ACC112 (cell line): ENCODE data around the gene ABO.
"Not testable (repeated sequence)": the region's sequence is repeated elsewhere in the genome, so short reads cannot be mapped to it uniquely, and the experiment has no call there.

Experiments
- H2AFZ ChIP-seq: fragments of 200-600 bp; sonication (generic); one replicate; pipeline ENCODE4 v1.6.0; 2017; ENCODE audit warnings: antibody characterized with exemption, low read length; ENCODE audit not compliant: unreplicated experiment
- H3K27ac ChIP-seq: fragments of 200-600 bp; sonication (generic); 2 replicates; pipeline ENCODE4 v1.5.1; 2014; ENCODE audit warnings: low read depth, mild to moderate bottlenecking, antibody characterized with exemption, low read length, moderate library complexity
- H3K27me3 ChIP-seq: fragments of 200-600 bp; sonication (generic); 2 replicates; pipeline ENCODE4 v1.6.1; 2014; ENCODE audit warnings: mild to moderate bottlenecking, antibody characterized with exemption, low read length, moderate library complexity, mixed read lengths; ENCODE audit not compliant: insufficient read depth
- H3K36me3 ChIP-seq: fragments of 200-600 bp; sonication (generic); 2 replicates; pipeline ENCODE4 v1.6.1; 2016; ENCODE audit warnings: mild to moderate bottlenecking, antibody characterized with exemption, low read length, moderate library complexity, mixed read lengths; ENCODE audit not compliant: insufficient read depth
- H3K4me1 ChIP-seq: fragments of 200-600 bp; sonication (generic); one replicate; pipeline ENCODE4 v1.6.1; 2016; ENCODE audit warnings: low read length, mixed read lengths; ENCODE audit not compliant: insufficient read depth, unreplicated experiment, control insufficient read depth
- H3K4me3 ChIP-seq: fragments of 200-600 bp; sonication (generic); 2 replicates; pipeline ENCODE4 v1.5.1; 2014; ENCODE audit warnings: mild to moderate bottlenecking, low read depth, low read length
- H3K79me2 ChIP-seq: fragments of 200-600 bp; sonication (generic); one replicate; pipeline ENCODE4 v1.6.0; 2016; ENCODE audit warnings: low read length; ENCODE audit not compliant: control insufficient read depth, unreplicated experiment, insufficient read depth

Gene ABO

DNA sequence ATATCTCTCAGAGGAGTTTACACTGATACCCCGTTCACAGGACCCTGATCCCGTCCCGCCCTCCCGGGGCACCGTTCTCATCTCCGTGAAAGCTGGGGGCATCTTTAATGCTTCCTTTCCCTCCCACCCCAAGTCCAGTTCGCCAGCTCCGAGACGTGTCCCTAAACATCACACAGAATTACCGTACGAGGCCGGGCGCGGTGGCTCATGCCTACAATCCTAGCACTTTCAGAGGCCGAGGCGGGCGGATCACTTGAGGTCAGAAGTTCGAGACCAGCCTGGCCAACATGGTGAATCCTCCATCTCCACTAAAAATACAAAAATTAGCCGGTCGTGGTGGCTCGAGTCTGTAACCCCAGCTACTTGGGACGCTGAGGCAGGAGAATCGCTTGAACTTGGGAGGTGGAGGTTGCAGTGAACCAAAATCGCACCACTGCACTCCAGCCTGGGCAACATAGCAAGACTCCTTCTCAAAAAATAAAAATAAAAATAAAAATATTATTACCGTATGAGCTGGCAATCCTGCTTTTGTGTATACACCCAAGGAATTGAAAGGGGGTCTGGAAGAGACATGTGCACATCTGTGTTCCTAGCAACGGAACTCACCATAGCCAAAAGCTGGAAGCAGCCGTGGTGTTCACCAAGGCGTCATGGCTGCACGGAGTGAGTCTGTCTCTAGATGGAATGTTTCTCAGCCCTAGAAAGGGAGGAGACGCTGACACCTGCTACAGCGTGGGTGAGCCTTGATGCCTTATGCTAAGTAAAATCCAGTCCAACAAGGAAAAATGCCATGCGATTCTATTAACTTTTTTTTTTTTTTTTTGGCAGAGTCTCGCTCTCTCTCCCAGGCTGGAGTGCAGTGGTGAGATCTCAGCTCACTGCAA lies 1.2 kb upstream of the ABO start:
- Histone ChIP-seq H2AFZ (no peak overlapping the region), H3K27me3 (peaks cover 98% of the 10 kb centered on the region), H3K4me1 (no peaks in the 10 kb centered on the region), H3K27ac (no peak overlapping the region), H3K79me2 (no peaks in the 10 kb centered on the region), H3K36me3 (no peaks in the 10 kb centered on the region), H3K4me3 (no peak overlapping the region)

DNA sequence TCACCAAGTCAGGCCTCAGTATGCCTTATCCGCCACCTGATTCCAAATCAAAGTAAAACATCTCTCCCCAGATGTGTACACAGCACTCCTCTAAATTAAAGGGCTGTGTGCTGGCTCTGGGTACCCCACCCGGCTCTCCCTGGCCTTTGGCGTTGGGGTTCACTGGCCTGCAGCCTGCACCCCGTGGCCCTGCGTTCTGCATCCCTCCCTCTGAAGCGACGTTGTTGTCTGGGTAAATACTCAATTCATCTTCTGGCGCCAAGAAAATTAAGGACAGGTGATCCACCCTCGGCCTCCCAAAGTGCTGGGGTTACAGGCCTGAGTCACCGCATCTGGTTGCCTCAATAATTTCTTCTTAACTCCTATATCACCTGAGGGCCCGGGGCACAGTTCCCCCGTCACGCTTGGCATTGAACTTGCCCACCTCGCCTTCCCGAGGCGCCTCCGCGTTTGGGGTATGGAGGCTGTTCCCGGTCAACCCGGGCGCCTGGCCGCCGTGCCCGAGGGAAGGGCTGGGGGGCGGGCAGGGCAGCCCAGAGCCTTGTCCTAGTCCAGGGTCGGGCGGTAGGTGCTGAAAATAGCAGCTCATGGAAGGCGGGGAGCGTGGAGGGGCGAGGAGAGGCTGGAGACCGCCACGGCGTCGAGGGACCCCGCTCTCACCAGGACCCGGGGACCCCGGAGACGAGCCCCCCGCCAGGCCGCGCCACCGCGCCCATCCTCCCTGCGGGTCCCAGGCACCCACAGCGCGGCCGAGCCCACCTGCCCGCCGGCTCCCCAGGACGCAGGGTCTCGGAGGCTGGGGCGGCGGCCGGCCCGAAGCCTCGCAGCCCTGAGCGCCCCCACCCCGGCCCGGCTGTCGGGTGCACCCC lies 531 bp downstream of the ABO start:
- no peak overlapping the region for H3K4me3 ChIP-seq
- H3K27me3 ChIP-seq: peaks cover 95% of the 10 kb centered on the region
- no peaks in the 10 kb centered on the region for H3K36me3 ChIP-seq
- no peak overlapping the region for H3K27ac ChIP-seq
- H3K4me1 ChIP-seq: no peaks in the 10 kb centered on the region
- no peaks in the 10 kb centered on the region for H3K79me2 ChIP-seq
- H2AFZ ChIP-seq: no peak overlapping the region

DNA sequence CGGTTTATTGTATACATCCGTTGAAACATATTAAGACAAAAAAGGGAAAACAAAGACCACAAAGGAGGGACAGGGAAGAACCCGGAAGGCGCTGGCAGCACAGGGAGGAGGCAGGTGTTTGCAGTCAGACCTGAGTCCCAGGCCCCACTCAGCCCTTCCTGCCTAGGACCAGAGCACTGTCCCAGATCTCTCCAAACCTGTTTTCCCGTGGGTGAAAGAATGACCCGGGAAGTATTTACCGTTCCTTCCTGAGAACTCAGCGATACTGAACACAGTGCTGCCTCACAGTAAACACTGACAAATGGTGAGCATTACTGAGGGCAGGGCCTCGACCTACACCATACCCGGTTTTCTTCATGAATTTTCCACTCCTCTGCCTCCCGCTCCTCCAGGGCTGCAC lies 1.2 kb downstream of the ABO start:
- Histone ChIP-seq H3K27me3 (peaks cover 94% of the 10 kb centered on the region), H3K4me1 (no peaks in the 10 kb centered on the region), H2AFZ (no peak overlapping the region), H3K36me3 (no peaks in the 10 kb centered on the region), H3K27ac (no peak overlapping the region), H3K79me2 (no peaks in the 10 kb centered on the region), H3K4me3 (no peak overlapping the region)

DNA sequence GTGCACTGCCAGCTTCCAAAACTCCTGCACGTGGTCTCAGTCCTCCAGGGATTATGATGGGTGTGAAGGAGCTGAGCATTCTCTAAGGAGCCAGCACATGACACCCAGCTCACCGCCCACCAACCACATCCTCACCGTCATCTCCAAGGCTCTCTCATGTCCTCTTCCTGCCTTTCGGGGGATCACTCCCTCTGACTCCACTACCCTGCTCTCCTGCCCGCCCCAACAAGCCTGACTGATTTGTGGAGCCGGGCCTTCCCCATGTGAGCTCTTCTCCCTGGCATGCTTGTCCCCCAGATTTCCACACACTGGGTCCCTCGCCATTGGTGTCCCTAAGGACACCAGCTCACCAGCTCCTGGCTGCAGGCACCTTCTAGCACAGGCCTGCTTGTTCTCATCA lies 1.9 kb downstream of the ABO start:
- no peaks in the 10 kb centered on the region for H3K4me1 ChIP-seq
- no peak overlapping the region for H3K4me3 ChIP-seq
- no peaks in the 10 kb centered on the region for H3K36me3 ChIP-seq
- no peaks in the 10 kb centered on the region for H3K79me2 ChIP-seq
- H3K27ac ChIP-seq: no peak overlapping the region
- H3K27me3 ChIP-seq: peaks cover 94% of the 10 kb centered on the region
- H2AFZ ChIP-seq: no peak overlapping the region

DNA sequence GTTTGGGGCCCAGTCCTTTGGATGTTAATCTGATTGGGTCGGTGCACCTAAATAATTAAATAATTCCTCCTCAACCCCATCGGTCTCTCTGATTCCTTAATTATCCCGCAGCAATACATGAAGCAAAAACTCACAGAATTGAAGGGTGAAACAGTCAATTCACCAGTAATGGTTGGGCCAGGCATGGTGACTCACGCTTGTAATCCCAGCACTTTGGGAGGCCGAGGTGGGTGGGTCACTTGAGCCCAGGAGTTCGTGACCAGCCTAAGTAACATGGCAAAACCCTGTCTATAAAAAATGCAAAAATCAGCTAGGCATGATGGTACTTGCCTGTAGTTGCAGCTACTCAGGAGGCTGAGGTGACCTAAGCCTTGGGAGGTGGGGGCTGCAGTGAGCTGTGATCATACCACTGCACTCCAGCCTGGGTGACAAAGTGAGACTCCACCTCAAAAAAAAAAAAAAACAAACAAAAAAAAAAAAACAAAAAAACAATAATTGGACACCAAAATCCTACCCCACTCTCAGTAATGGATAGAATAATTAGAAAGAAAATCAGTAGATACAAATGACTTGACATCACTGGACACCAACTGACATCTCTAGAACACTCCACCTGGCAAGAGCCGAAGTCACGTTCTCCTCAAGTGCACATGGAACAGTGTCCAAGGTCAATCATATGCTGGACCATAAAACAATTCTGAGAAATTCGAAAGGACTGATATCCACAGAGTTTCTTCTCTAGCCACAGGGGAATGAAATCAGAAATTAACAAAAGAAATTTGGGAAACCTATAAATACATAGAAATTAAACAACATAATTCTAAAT lies 5.3 kb downstream of the ABO start:
- Histone ChIP-seq H3K36me3 (no peaks in the 10 kb centered on the region), H3K4me1 (no peaks in the 10 kb centered on the region), H3K79me2 (no peaks in the 10 kb centered on the region), H3K27ac (no peak overlapping the region), H3K27me3 (peaks cover 81% of the 10 kb centered on the region), H2AFZ (no peak overlapping the region), H3K4me3 (no peak overlapping the region)

DNA sequence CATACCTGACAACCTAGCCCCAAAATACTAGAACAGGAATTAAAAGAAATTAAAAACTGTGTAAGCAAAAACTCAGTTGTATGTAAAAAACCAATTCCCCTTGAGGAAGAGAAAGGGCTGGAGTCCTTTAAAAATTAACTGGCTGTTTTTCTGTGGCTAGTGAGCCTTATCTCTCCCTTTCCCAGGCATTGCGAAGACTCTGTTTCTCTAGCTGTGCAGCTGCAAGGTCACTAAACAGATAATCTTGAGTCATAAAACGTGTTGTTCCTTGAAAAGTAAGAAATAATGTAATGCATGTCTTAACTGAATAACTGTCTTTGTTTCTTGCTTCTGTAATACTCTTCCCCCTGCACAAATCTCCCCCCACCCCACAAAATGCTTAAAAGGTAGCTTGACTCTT lies 5.9 kb downstream of the ABO start:
- H3K27me3 ChIP-seq: peaks cover 79% of the 10 kb centered on the region
- not testable (repeated sequence) for H3K4me1 ChIP-seq, H3K79me2 ChIP-seq, H3K27ac ChIP-seq, H2AFZ ChIP-seq, H3K36me3 ChIP-seq, H3K4me3 ChIP-seq

DNA sequence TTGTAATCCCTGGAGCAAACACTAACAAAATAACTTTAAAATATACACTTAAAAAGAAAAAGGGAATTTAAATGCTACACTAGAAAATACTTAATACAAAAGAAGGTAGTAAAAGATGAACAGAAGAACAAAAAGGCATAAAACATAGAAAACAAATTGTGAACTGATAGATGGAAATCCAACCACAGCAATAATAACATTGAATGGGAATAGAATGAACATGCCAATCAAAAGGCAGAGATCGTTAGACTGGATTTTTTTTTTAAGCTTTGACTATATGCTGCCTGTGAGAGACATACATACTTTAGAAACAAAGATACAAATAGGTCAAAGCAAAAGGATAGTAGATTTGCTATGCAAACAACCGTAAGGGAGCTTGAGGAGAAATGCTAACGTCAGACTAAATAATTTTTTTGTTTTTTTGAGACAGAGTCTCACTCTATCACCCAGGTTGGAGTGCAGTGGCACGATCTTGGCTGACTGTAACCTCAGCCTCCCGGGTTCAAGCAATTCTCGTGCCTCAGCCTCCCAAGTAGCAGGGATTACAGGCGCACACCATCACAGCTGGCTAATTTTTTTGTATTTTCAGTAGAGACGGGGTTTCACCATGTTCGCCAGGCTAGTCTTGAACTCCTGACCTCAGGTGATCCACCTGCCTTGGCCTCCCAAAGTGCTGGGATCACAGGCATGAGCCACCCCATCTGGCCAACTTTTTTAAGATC lies 6.5 kb downstream of the ABO start:
- H3K27me3 ChIP-seq: peaks cover 79% of the 10 kb centered on the region

DNA sequence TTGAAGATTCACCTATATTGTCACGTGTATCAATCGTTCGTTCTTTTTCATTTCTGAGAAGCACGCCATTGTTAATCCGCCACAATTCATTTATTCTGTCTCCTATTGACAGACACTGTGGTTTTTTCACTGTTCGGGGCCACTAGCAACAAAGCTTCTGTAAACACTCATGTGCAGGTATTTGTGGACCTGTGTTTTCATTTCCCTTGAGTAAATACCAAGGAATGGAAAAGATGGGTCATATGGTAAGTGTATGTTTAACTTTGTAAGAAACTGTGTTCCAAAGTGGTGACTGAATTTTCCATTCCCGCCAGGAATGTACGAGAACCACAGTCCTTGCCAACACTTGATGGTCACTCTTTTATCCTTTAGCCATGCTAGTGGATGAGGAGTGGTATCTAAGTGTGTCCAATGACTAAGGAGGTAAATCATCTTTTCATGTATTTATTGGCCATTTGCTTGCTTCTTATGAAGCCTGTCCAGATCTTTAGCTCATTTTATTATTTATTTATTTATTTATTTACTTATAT lies 10.7 kb downstream of the ABO start:
- Histone ChIP-seq H3K4me3 (no peak overlapping the region), H3K4me1 (no peaks in the 10 kb centered on the region), H2AFZ (no peak overlapping the region), H3K36me3 (no peaks in the 10 kb centered on the region), H3K27me3 (peaks cover 66% of the 10 kb centered on the region), H3K79me2 (no peaks in the 10 kb centered on the region), H3K27ac (no peak overlapping the region)

More for the DNA sequence above, 6.5 kb downstream of the ABO start:
- no peaks in the 10 kb centered on the region for H3K36me3 ChIP-seq
- H2AFZ ChIP-seq: no peak overlapping the region
- no peak overlapping the region for H3K27ac ChIP-seq
- H3K79me2 ChIP-seq: no peaks in the 10 kb centered on the region
- H3K4me1 ChIP-seq: no peaks in the 10 kb centered on the region
- H3K4me3 ChIP-seq: no peak overlapping the region

DNA sequence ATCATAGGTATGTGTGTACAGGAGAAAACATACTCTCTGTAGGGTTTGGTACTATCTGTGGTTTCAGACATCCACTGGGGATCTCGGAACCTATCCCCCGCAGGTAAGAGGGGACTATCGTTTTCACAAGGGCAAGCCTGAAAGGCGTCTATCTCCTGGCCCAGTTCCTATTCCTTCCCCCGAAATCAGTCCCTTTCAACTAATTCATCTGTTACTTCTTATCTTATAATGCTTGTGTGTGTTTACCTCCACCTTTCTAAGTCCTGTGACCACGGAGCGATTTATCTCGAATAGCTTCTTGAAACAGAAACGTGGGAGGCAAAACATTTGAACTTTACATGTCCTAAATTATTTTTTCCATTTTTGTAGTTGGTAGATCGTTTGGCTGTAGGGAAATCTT lies 11.4 kb downstream of the ABO start:
- H3K36me3 ChIP-seq: no peaks in the 10 kb centered on the region
- H3K27me3 ChIP-seq: peaks cover 59% of the 10 kb centered on the region
- H3K4me1 ChIP-seq: no peaks in the 10 kb centered on the region
- no peak overlapping the region for H3K4me3 ChIP-seq
- H3K27ac ChIP-seq: no peak overlapping the region
- no peaks in the 10 kb centered on the region for H3K79me2 ChIP-seq
- no peak overlapping the region for H2AFZ ChIP-seq

DNA sequence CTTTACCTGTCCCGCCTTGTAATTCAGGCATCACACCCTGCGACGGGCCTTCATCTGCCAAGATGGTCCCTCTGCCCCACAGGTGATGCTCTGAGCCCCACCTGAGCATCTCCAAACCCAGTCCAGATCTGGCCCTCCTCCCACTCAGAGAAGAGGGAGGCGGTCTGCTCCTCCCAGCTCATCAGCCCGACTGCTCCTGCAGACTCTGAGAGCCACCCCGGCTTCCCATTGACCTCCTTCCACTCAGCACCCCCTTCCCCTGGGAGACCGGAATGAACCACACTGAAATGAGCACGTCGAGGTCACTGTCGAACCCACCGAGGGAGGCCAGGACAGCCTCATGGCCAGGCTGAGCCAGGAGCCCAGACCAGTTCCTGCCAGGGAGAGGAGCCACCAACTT lies 12.8 kb downstream of the ABO start:
- Histone ChIP-seq H2AFZ (no peak overlapping the region), H3K27me3 (peaks cover 47% of the 10 kb centered on the region), H3K36me3 (no peaks in the 10 kb centered on the region), H3K27ac (no peak overlapping the region), H3K4me3 (no peak overlapping the region), H3K4me1 (no peaks in the 10 kb centered on the region), H3K79me2 (no peaks in the 10 kb centered on the region)
